ENCODE measurements around the gene RFWD3.

Gene RFWD3

DNA sequence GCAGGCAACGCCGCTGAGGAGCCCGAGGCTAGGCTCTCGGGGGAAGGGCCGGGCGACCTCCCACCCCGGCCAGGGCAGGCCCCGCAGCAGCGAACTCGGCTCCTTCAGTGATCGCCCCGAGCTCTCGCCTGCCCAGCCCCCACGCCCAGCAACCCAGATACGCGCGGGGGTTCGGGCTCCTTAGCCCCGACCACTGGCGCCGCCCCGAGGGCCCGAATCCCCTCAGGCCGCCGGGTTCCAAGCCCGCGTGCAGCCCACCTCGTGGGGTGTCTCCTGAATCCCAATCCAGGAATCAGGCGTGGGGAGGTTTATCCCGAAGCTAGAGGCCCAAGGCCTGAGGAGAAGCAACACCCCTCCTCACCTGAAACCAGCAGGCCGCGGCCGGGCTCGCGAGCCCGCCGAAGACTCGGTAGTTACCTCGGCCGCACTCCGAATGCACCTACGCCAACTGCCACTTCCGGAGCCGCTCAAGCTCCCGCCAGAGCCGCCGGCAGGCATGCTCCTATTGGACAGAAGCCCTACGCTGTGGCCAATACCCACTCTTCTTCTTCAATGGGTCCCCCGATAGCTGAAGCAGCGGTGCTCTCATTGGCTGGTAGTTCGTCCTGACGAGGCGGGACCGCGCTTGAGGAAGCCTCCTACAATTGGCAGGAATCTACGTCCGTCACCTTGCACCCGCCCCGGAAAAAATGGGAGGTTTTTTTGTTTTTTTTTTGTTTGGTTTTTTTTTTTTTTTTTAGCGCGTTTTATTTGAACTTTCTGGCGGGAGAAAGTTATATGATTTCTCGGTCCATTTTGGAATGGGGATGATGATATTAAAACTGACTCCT is at the start of gene RFWD3:
Gene RFWD3 (minus strand): TSS at position 453 of the 830 bp plus-strand sequence. CDS start 5,428 bp downstream, outside the sequence.
- Mint-ChIP-seq H3K27ac (peak within 1 kb of the TSS; percentile 81 to 91 (median 90)), H3K4me3 (peak within 1 kb of the TSS; percentile 93 to 96 (median 94)), H3K9me3 (peaks cover 22% of the 10 kb centered on the region), H3K36me3 (ENCODE audit: low read depth) (peaks cover 45% of the 10 kb centered on the region), H3K4me1 (peaks cover 17% of the 10 kb centered on the region), H3K27me3 (ENCODE audit: low read depth) (no peaks in the 10 kb centered on the region)
- TF ChIP-seq, protein P1, sequence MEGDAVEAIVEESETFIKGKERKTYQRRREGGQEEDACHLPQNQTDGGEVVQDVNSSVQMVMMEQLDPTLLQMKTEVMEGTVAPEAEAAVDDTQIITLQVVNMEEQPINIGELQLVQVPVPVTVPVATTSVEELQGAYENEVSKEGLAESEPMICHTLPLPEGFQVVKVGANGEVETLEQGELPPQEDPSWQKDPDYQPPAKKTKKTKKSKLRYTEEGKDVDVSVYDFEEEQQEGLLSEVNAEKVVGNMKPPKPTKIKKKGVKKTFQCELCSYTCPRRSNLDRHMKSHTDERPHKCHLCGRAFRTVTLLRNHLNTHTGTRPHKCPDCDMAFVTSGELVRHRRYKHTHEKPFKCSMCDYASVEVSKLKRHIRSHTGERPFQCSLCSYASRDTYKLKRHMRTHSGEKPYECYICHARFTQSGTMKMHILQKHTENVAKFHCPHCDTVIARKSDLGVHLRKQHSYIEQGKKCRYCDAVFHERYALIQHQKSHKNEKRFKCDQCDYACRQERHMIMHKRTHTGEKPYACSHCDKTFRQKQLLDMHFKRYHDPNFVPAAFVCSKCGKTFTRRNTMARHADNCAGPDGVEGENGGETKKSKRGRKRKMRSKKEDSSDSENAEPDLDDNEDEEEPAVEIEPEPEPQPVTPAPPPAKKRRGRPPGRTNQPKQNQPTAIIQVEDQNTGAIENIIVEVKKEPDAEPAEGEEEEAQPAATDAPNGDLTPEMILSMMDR (IDR thresholded peaks at IDR 0.05; ENCODE audit: unreplicated experiment in 3 of 3) = no peak

- H3K4me1 Mint-ChIP-seq = no peaks in the 10 kb centered on the region
- no peaks in the 10 kb centered on the region for H3K9me3 Mint-ChIP-seq
- H3K27me3 Mint-ChIP-seq (ENCODE audit: low read depth) = peaks cover 13% of the 10 kb centered on the region
- TF ChIP-seq, protein P1 (IDR thresholded peaks at IDR 0.05; ENCODE audit: unreplicated experiment in 3 of 3) = no peak
- H3K4me3 Mint-ChIP-seq = no peak overlapping the region
- no peaks in the 10 kb centered on the region for H3K36me3 Mint-ChIP-seq (ENCODE audit: low read depth)
- no peak overlapping the region for H3K27ac Mint-ChIP-seq
These were observed 49.7 kb upstream of the RFWD3 start for GRCh38 chr16:74716355-74716754.

DNA sequence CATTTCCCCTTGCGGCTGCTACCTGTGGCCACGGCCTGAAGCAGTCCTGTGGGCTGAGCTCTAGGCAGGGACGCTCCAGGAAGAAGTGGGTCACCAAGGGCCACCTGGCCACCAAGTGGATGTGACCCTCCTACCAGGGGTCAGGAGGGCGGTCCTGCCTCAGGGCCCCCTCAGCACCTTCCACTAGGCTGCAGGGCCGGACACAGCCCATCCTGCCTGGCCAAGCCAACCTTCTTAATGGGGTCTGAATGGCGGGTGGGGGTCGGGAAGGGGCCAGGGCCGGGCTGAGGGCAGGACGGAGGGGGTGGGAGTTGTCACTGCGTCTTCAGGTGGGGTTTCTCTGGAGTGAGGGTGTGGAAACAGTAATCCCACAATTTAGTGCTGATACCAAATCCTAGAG is 47.2 kb upstream of the RFWD3 start:
- H3K36me3 Mint-ChIP-seq (ENCODE audit: low read depth) = no peaks in the 10 kb centered on the region
- no peaks in the 10 kb centered on the region for H3K9me3 Mint-ChIP-seq
- H3K4me3 Mint-ChIP-seq = no peak overlapping the region
- H3K27ac Mint-ChIP-seq = no peak overlapping the region
- peaks cover 13% of the 10 kb centered on the region for H3K27me3 Mint-ChIP-seq (ENCODE audit: low read depth)
- H3K4me1 Mint-ChIP-seq = no peaks in the 10 kb centered on the region
- TF ChIP-seq, protein P1 (IDR thresholded peaks at IDR 0.05; ENCODE audit: unreplicated experiment in 3 of 3) = no peak

DNA sequence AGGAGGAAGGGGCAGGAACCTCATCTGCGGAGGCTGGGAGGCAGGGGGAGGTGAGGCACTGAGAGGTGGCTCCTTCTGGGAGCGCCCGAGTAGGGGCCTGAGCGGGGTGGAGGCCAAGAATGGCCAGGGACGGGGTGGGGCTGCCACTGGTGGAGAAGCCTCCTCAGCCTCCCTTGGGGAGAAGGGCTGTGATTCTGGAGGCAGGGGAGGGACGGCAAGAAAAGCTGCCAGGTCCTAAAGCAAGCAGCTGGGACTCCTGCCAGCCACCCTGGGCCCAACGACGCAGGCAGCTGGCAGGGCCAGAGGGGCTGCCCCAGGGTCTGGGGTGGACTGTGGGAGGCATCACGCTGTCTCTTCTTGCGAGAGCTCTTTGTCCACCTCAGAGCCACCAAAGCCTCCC is 46.6 kb upstream of the RFWD3 start:
- Mint-ChIP-seq H3K27ac (no peak overlapping the region), H3K27me3 (ENCODE audit: low read depth) (peaks cover 13% of the 10 kb centered on the region), H3K4me1 (no peaks in the 10 kb centered on the region), H3K4me3 (no peak overlapping the region), H3K36me3 (ENCODE audit: low read depth) (no peaks in the 10 kb centered on the region), H3K9me3 (no peaks in the 10 kb centered on the region)
- TF ChIP-seq, protein P1 (IDR thresholded peaks at IDR 0.05; ENCODE audit: unreplicated experiment in 3 of 3) = no peak

GRCh38 chr16:74711938-74712337 is 45.3 kb upstream of the RFWD3 start:
- no peak overlapping the region for H3K27ac Mint-ChIP-seq
- no peaks in the 10 kb centered on the region for H3K9me3 Mint-ChIP-seq
- TF ChIP-seq, protein P1 (IDR thresholded peaks at IDR 0.05; ENCODE audit: unreplicated experiment in 3 of 3) = no peak
- no peaks in the 10 kb centered on the region for H3K4me1 Mint-ChIP-seq
- H3K27me3 Mint-ChIP-seq (ENCODE audit: low read depth) = peaks cover 10% of the 10 kb centered on the region
- no peak overlapping the region for H3K4me3 Mint-ChIP-seq
- H3K36me3 Mint-ChIP-seq (ENCODE audit: low read depth) = no peaks in the 10 kb centered on the region

DNA sequence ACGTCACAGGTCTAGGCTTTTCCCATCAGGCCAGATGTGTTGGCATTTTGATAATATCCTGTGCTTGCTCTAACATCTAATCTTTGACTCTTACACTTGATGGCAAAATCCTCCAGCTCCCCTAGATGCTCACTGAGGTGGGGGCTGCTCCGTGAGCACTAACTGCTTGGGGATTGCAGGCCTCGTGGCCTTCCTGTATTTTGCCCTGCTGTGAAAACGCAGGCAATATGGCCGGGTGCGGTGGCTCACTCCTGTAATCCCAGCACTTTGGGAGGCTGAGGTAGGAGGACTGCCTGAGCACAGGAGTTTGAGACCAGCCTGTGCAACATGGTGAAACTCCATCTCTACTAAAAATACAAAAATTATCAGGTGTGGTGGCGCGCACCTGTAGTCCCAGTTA is 43.7 kb upstream of the RFWD3 start:
- Mint-ChIP-seq H3K4me1 (no peaks in the 10 kb centered on the region), H3K27ac (no peak overlapping the region), H3K4me3 (no peak overlapping the region), H3K9me3 (no peaks in the 10 kb centered on the region), H3K27me3 (ENCODE audit: low read depth) (peaks cover 5% of the 10 kb centered on the region), H3K36me3 (ENCODE audit: low read depth) (no peaks in the 10 kb centered on the region)
- TF ChIP-seq, protein P1 (IDR thresholded peaks at IDR 0.05; ENCODE audit: unreplicated experiment in 3 of 3) = no peak

Measured in nephron (organoid).